Smooth muscle cell (in vitro differentiated cells): ENCODE measurements around the gene PCMT1. TPM values are rescaled to one million over a fixed set of nuclear protein-coding genes. Genes with fewer than 3 reads are reported as not detected.
"Not testable (repeated sequence)": the region's sequence is repeated elsewhere in the genome, so short reads cannot be mapped to it uniquely, and the experiment has no call there.

Experiments
- DNase-seq: peaks from one replicate; lab custom pipeline; 2025; ENCODE audit not compliant: unreplicated experiment; lab: John Stamatoyannopoulos, UW
- H2AFZ ChIP-seq: fragments of 200-600 bp; sonication (generic); 2 replicates; pipeline ENCODE4 v1.6.0; 2016; ENCODE audit warnings: antibody characterized with exemption, low read depth, mild to moderate bottlenecking
- H3F3A ChIP-seq: fragments of 200-600 bp; sonication (generic); 2 replicates; pipeline ENCODE4 v1.6.0; 2017; ENCODE audit warnings: antibody characterized with exemption, low read depth
- H3K27ac ChIP-seq: fragments of 200-600 bp; sonication (generic); 2 replicates; pipeline ENCODE4 v1.5.1; 2016; ENCODE audit warnings: low read depth, mild to moderate bottlenecking
- H3K27me3 ChIP-seq: fragments of 200-600 bp; sonication (generic); 2 replicates; pipeline ENCODE4 v1.6.1; 2016; ENCODE audit warnings: low read depth, mild to moderate bottlenecking
- H3K36me3 ChIP-seq: fragments of 200-600 bp; sonication (generic); 2 replicates; pipeline ENCODE4 v1.5.1; 2016; ENCODE audit warnings: low read depth
- H3K4me1 ChIP-seq: fragments of 200-600 bp; sonication (generic); 2 replicates; pipeline ENCODE4 v1.5.1; 2016; ENCODE audit warnings: low read depth
- H3K4me2 ChIP-seq: fragments of 200-600 bp; sonication (generic); 2 replicates; pipeline ENCODE4 v1.6.0; 2016; ENCODE audit warnings: mild to moderate bottlenecking
- H3K4me3 ChIP-seq: fragments of 200-600 bp; sonication (generic); 2 replicates; pipeline ENCODE4 v1.5.1; 2016; ENCODE audit warnings: mild to moderate bottlenecking
- H3K79me2 ChIP-seq: fragments of 200-600 bp; sonication (generic); 2 replicates; pipeline ENCODE4 v1.6.0; 2016; ENCODE audit warnings: low read depth, mild to moderate bottlenecking
- H3K9ac ChIP-seq: fragments of 200-600 bp; sonication (generic); 2 replicates; pipeline ENCODE4 v1.6.0; 2016; ENCODE audit warnings: low read depth
- H3K9me3 ChIP-seq: fragments of 200-600 bp; sonication (generic); replicated peaks from 2 replicates; pipeline ENCODE4 v1.5.1; 2016; ENCODE audit warnings: low read depth
- H4K20me1 ChIP-seq: fragments of 200-600 bp; sonication (generic); 2 replicates; pipeline ENCODE4 v1.6.0; 2016; ENCODE audit warnings: low read depth
- CTCF ChIP-seq: fragments of 200-600 bp; sonication (generic); IDR thresholded peaks from 2 replicates; pipeline ENCODE4 v1.5.1; 2017; ENCODE audit warnings: borderline replicate concordance, mild to moderate bottlenecking, antibody characterized with exemption; ENCODE audit not compliant: insufficient read depth, poor library complexity, severe bottlenecking
- whole genome bisulfite sequencing: methylation state at CpG from one replicate; pipeline ENCODE4 v1.1.7; 2016; ENCODE audit warnings: low lambda C conversion rate; 5-methylcytosine and 5-hydroxymethylcytosine counted together
- polyA plus RNA-seq: library from polyadenylated mRNA; unstranded; fragments of >200 nt; fragmentation: Nextera tagmentation; extraction: Ambion mirVana; gene quantifications from 2 replicates; pipeline ENCODE4 v1.2.1, GENCODE V29; 2016
- total RNA-seq: library from RNA; depleted of rRNA; stranded (reverse); fragments of >200 nt; gene quantifications from 2 replicates; pipeline ENCODE4 v1.2.3, GENCODE V29; 2014

The PCMT1 gene
- total and polyA plus RNA-seq, 2 experiments from 2014 or later, result 97.9 to 139 TPM

GRCh38 chr6:149845549-149845948 is 96.0 kb downstream of the PCMT1 start:
- Histone ChIP-seq H3K79me2 (no peaks in the 10 kb centered on the region), H4K20me1 (peaks cover 16% of the 10 kb centered on the region), H3K4me1 (peaks cover 9% of the 10 kb centered on the region), H3K27me3 (no peaks in the 10 kb centered on the region), H3K9ac (no peak overlapping the region), H3K36me3 (no peaks in the 10 kb centered on the region), H3K9me3 (no peaks in the 10 kb centered on the region), H3K4me3 (no peak overlapping the region), H3F3A (peaks cover 24% of the 10 kb centered on the region), H3K4me2 (no peak overlapping the region), H2AFZ (no peak overlapping the region), H3K27ac (peak overlapping the region; percentile 83)
- no peak for DNase-seq
- WGBS, result 59% methylated on average over 3 of the region's 3 CpGs
- TF ChIP-seq CTCF, result no peak

GRCh38 chr6:149846321-149846720 is 96.8 kb downstream of the PCMT1 start:
- peak overlapping the region; percentile 83 for H3K27ac ChIP-seq
- DNase-seq, result no peak
- no peaks in the 10 kb centered on the region for H3K27me3 ChIP-seq
- no peak overlapping the region for H3K9ac ChIP-seq
- WGBS, result 15% methylated on average over 7 of the region's 7 CpGs
- peaks cover 16% of the 10 kb centered on the region for H4K20me1 ChIP-seq
- H3K36me3 ChIP-seq, result no peaks in the 10 kb centered on the region
- peaks cover 19% of the 10 kb centered on the region for H3F3A ChIP-seq
- H3K9me3 ChIP-seq, result no peaks in the 10 kb centered on the region
- no peak for TF ChIP-seq CTCF
- peak overlapping the region; percentile 71 for H3K4me2 ChIP-seq
- no peaks in the 10 kb centered on the region for H3K79me2 ChIP-seq
- peaks cover 9% of the 10 kb centered on the region for H3K4me1 ChIP-seq
- no peak overlapping the region for H3K4me3 ChIP-seq
- H2AFZ ChIP-seq, result no peak overlapping the region

GRCh38 chr6:149847939-149848267 is 98.4 kb downstream of the PCMT1 start:
- Histone ChIP-seq H2AFZ (no peak overlapping the region), H3K4me2 (peak overlapping the region; percentile 1), H3K27ac (peak overlapping the region; percentile 83), H3K9me3 (no peaks in the 10 kb centered on the region), H3K4me1 (peaks cover 9% of the 10 kb centered on the region), H3K4me3 (no peak overlapping the region), H3K36me3 (no peaks in the 10 kb centered on the region), H3F3A (peaks cover 17% of the 10 kb centered on the region), H4K20me1 (peaks cover 16% of the 10 kb centered on the region), H3K27me3 (no peaks in the 10 kb centered on the region), H3K79me2 (peaks cover 4% of the 10 kb centered on the region), H3K9ac (peak overlapping the region; percentile 0)
- DNase-seq, result no peak
- WGBS, result 43% methylated on average over 4 of the region's 4 CpGs
- no peak for TF ChIP-seq CTCF

- H3K4me2 ChIP-seq, H3K27me3 ChIP-seq, H2AFZ ChIP-seq, H3K36me3 ChIP-seq, DNase-seq, H3K79me2 ChIP-seq, H3K4me1 ChIP-seq, H3K4me3 ChIP-seq, H3K9me3 ChIP-seq: not testable (repeated sequence)
- Histone ChIP-seq H4K20me1 (peaks cover 16% of the 10 kb centered on the region), H3K9ac (peak overlapping the region; percentile 0), H3K27ac (peak overlapping the region; percentile 83), H3F3A (peaks cover 17% of the 10 kb centered on the region)
- 87% methylated on average over 4 of the region's 4 CpGs for WGBS
These were observed 98.8 kb downstream of the PCMT1 start for GRCh38 chr6:149848343-149848742.
